GM12865 (cell line): Measurements from ENCODE around the gene NKAP.

Experiments used
- DNase-seq: peaks from one replicate; pipeline ENCODE4 v3.0.0; 2010; ENCODE audit warnings: low read depth
- H3K4me3 ChIP-seq: 2 replicates; pipeline ENCODE4 v1.5.1; 2011; ENCODE audit warnings: mild to moderate bottlenecking, low read depth, low read length, control low read depth
- CTCF ChIP-seq: IDR thresholded peaks from 2 replicates; pipeline ENCODE4 v1.5.1; 2011; ENCODE audit warnings: low read length, control low read depth, low read depth, inconsistent platforms; ENCODE audit not compliant: insufficient read depth; ENCODE audit errors: missing control alignments

NKAP gene

GRCh38 chrX:119943185-119943988, at the start of gene NKAP:
Gene NKAP (minus strand): TSS chrX:119943751. CDS start chrX:119943605, 146 bp downstream.
- H3K4me3 ChIP-seq = peak within 1 kb of the TSS; percentile 80
- peak; percentile 94 for DNase-seq
- no peak for TF ChIP-seq CTCF

- H3K4me3 ChIP-seq = no peak overlapping the region; the same call in 1 of the 2 replicates
- TF ChIP-seq CTCF = no peak
- no peak for DNase-seq
Measured at GRCh38 chrX:119991005-119991787, 47.6 kb upstream of the NKAP start.

GRCh38 chrX:119990556-119991004, 47.0 kb upstream of the NKAP start:
- no peak overlapping the region; the same call in 1 of the 2 replicates for H3K4me3 ChIP-seq
- no peak for TF ChIP-seq CTCF
- DNase-seq = no peak

GRCh38 chrX:119989905-119990555, 46.5 kb upstream of the NKAP start:
- H3K4me3 ChIP-seq = no peak overlapping the region
- no peak for TF ChIP-seq CTCF
- DNase-seq = no peak

GRCh38 chrX:119986203-119986602, 42.7 kb upstream of the NKAP start:
- H3K4me3 ChIP-seq = no peak overlapping the region
- TF ChIP-seq CTCF = no peak
- no peak for DNase-seq

GRCh38 chrX:119984652-119985051, 41.1 kb upstream of the NKAP start:
- no peak for TF ChIP-seq CTCF
- no peak for DNase-seq
- H3K4me3 ChIP-seq = no peak overlapping the region
